ENCODE measurements around the gene GNAO1. TPM values are rescaled to one million over a fixed set of nuclear protein-coding genes. Genes with fewer than 3 reads are reported as not detected.

Gene GNAO1
- total RNA-seq, 1 donor from 2014 or later: 1.9 TPM

DNA sequence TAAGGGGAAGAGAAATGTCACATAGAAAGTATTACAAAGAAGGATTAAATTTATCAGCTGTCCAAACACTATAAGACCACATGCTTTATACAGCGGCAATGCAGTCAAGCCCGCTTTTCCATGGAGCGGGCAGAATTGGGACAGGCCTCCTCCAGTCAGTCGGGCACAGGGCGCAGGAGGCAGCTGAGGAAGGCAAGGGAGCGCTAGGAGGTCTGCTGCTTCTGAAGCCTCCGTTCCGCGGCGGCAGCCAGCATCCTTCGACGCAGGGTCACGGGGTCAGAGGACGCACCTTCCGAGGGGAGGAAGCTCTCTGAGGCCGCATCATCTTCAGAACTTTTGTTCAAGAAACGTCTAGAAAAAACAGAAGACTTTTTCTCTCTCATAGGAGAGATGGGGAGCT is 171.4 kb downstream of the GNAO1 start:
- H3F3A ChIP-seq (ENCODE audit: low read depth): peaks cover 7% of the 10 kb centered on the region
- H3K27me3 Mint-ChIP-seq (ENCODE audit: insufficient read depth, low read depth): no peaks in the 10 kb centered on the region
- TF ChIP-seq, protein P1, sequence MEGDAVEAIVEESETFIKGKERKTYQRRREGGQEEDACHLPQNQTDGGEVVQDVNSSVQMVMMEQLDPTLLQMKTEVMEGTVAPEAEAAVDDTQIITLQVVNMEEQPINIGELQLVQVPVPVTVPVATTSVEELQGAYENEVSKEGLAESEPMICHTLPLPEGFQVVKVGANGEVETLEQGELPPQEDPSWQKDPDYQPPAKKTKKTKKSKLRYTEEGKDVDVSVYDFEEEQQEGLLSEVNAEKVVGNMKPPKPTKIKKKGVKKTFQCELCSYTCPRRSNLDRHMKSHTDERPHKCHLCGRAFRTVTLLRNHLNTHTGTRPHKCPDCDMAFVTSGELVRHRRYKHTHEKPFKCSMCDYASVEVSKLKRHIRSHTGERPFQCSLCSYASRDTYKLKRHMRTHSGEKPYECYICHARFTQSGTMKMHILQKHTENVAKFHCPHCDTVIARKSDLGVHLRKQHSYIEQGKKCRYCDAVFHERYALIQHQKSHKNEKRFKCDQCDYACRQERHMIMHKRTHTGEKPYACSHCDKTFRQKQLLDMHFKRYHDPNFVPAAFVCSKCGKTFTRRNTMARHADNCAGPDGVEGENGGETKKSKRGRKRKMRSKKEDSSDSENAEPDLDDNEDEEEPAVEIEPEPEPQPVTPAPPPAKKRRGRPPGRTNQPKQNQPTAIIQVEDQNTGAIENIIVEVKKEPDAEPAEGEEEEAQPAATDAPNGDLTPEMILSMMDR (IDR thresholded peaks at IDR 0.05): no peak
- TF ChIP-seq EZH2phosphoT487 (IDR thresholded peaks at IDR 0.05) (no peak), EZH2 (IDR thresholded peaks at IDR 0.05) (no peak)
- no peaks in the 10 kb centered on the region for H3K36me3 ChIP-seq
- peaks cover 15% of the 10 kb centered on the region for H3K36me3 Mint-ChIP-seq
- no peaks in the 10 kb centered on the region for H3K79me2 ChIP-seq (ENCODE audit: low read depth)
- no peaks in the 10 kb centered on the region for H3K27me3 ChIP-seq
- H3K4me3 Mint-ChIP-seq: no peak overlapping the region
- H3K4me2 ChIP-seq: no peak overlapping the region
- H3K4me3 ChIP-seq: no peak overlapping the region
- peaks cover 12% of the 10 kb centered on the region for H3K4me1 Mint-ChIP-seq
- no peak overlapping the region for H3K27ac ChIP-seq
- peaks cover 18% of the 10 kb centered on the region for H3K4me1 ChIP-seq
- H3K27ac Mint-ChIP-seq: no peak overlapping the region
- no peak overlapping the region for H3K9ac ChIP-seq
- no peak for DNase-seq (ENCODE audit: low spot score)
- no peaks in the 10 kb centered on the region for H3K9me3 Mint-ChIP-seq
- no peaks in the 10 kb centered on the region for H4K20me1 ChIP-seq (ENCODE audit: low read depth)
- H2AFZ ChIP-seq (replicated peaks): no peak overlapping the region
- H3K9me3 ChIP-seq (ENCODE audit: low read depth): no peaks in the 10 kb centered on the region

DNA sequence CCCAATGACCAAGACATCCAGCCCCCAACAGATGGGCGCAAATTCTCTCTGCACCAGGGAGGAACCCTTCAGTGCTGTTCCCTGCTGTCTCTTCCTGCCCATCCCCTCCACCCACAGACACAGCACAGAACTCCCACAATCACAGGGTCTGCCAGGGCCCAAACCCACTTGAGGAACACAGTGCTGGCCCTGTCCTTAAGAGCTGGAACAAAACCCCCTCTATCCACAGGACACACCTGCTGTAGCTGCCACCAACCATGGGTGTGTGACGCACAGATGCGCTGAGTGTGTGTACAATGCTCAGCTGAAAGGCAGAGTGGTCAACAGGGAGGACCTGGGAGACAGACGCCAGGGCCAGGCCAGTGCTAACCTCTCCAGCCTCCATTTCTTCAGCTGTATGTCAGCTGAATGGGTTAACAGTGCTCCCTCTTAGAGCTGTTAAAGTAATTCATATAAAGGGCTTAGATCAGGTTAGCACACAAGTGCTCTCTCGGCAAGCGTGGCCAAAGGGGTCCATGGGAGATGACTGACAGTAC is 172.0 kb downstream of the GNAO1 start:
- Histone ChIP-seq H3K36me3 (no peaks in the 10 kb centered on the region), H3K27ac (no peak overlapping the region)
- peaks cover 7% of the 10 kb centered on the region for H3K4me1 Mint-ChIP-seq

DNA sequence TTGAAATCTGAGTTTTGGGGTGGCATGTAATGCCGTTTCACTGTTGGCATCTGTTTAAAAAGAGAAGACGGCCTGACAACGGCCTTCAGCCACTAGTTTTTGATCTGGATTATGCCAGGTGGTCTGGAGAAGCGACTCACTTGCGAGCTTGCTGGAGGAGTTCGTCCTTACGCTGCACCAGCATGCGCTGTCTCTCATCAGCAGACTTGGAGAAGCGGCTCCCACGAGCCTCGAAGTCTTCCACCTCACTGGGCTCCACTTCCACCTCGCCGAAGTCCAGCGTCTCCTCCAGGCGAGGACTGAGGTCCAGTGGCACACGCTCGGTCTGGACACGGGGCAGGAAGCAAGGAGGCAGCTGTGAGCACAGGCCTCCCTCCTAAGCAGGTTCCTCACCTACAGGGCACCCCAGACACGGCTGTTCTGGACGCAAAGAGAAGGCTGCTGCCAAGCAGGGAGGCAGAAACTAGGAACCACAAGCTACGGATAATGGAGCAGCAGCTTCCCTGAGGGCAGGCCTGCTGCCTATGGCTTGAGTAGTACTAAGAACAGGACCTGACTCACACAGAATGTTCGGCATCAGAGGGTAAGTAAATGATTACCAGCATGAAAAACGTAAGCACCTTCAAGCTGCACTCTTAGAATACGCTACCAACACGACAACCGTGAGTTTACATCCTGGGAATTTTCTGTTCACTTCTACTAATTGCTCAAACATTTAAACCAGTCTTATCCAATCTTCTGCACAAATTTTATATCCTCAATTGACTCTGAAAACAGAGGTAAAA is 172.7 kb downstream of the GNAO1 start:
- Histone ChIP-seq H3K4me3 (no peak overlapping the region), H2AFZ (replicated peaks) (no peak overlapping the region), H3F3A (ENCODE audit: low read depth) (no peaks in the 10 kb centered on the region), H3K4me2 (no peak overlapping the region), H3K79me2 (ENCODE audit: low read depth) (no peaks in the 10 kb centered on the region), H3K27me3 (no peaks in the 10 kb centered on the region), H3K9ac (no peak overlapping the region), H3K4me1 (peaks cover 5% of the 10 kb centered on the region), H3K9me3 (ENCODE audit: low read depth) (no peaks in the 10 kb centered on the region), H3K36me3 (no peaks in the 10 kb centered on the region), H4K20me1 (ENCODE audit: low read depth) (no peaks in the 10 kb centered on the region), H3K27ac (no peak overlapping the region)
- Mint-ChIP-seq H3K27ac (no peak overlapping the region), H3K36me3 (peaks cover 23% of the 10 kb centered on the region), H3K9me3 (no peaks in the 10 kb centered on the region), H3K27me3 (ENCODE audit: insufficient read depth, low read depth) (peaks cover 2% of the 10 kb centered on the region), H3K4me1 (peaks cover 2% of the 10 kb centered on the region), H3K4me3 (no peak overlapping the region)
- TF ChIP-seq EZH2phosphoT487 (IDR thresholded peaks at IDR 0.05): no peak
- DNase-seq (ENCODE audit: low spot score): no peak

More for the DNA sequence above, 172.0 kb downstream of the GNAO1 start:
- peaks cover 17% of the 10 kb centered on the region for H3K36me3 Mint-ChIP-seq
- no peaks in the 10 kb centered on the region for H3K9me3 ChIP-seq (ENCODE audit: low read depth)
- no peak for DNase-seq (ENCODE audit: low spot score)
- no peak overlapping the region for H3K27ac Mint-ChIP-seq
- H3K9ac ChIP-seq: no peak overlapping the region
- no peak overlapping the region for H3K4me3 ChIP-seq
- H3K27me3 Mint-ChIP-seq (ENCODE audit: insufficient read depth, low read depth): no peaks in the 10 kb centered on the region
- no peaks in the 10 kb centered on the region for H3K79me2 ChIP-seq (ENCODE audit: low read depth)
- TF ChIP-seq EZH2phosphoT487 (IDR thresholded peaks at IDR 0.05): no peak
- TF ChIP-seq, protein P1 (IDR thresholded peaks at IDR 0.05): no peak
- no peak for TF ChIP-seq EZH2 (IDR thresholded peaks at IDR 0.05)
- no peaks in the 10 kb centered on the region for H3K9me3 Mint-ChIP-seq
- H3K4me3 Mint-ChIP-seq: no peak overlapping the region
- no peak overlapping the region for H3K4me2 ChIP-seq
- H2AFZ ChIP-seq (replicated peaks): no peak overlapping the region
- no peaks in the 10 kb centered on the region for H3K27me3 ChIP-seq
- H4K20me1 ChIP-seq (ENCODE audit: low read depth): no peaks in the 10 kb centered on the region
- peaks cover 12% of the 10 kb centered on the region for H3K4me1 ChIP-seq
- peaks cover 4% of the 10 kb centered on the region for H3F3A ChIP-seq (ENCODE audit: low read depth)

DNA sequence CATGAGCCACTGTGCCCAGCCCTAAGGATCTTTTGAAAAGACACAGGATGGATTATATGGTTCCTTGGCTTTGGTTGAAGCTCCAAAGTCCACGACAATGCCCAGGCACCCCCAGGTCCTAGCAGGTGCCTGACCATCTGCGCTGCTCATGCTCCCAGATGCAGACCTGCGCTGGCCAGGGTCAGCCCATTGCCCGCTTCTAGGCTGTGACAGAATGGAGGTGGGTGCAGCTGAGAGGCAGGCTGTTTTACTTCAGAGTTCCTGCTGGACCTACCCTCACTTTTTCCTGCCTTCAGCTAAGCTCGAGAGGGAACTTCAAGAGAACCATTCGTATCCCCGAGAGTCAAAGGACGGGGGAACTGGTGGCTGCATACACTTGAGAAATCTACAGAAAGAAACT is 173.6 kb downstream of the GNAO1 start:
- no peaks in the 10 kb centered on the region for H3K36me3 ChIP-seq
- H3K36me3 Mint-ChIP-seq: peaks cover 26% of the 10 kb centered on the region

More for the DNA sequence above, 173.6 kb downstream of the GNAO1 start:
- DNase-seq (ENCODE audit: low spot score): no peak
- no peaks in the 10 kb centered on the region for H4K20me1 ChIP-seq (ENCODE audit: low read depth)
- no peaks in the 10 kb centered on the region for H3K4me1 ChIP-seq
- H3K27ac ChIP-seq: no peak overlapping the region
- no peaks in the 10 kb centered on the region for H3K27me3 ChIP-seq
- H3K27ac Mint-ChIP-seq: no peak overlapping the region
- no peak overlapping the region for H2AFZ ChIP-seq (replicated peaks)
- no peaks in the 10 kb centered on the region for H3K4me1 Mint-ChIP-seq
- H3K9me3 ChIP-seq (ENCODE audit: low read depth): no peaks in the 10 kb centered on the region
- no peaks in the 10 kb centered on the region for H3K79me2 ChIP-seq (ENCODE audit: low read depth)
- H3F3A ChIP-seq (ENCODE audit: low read depth): no peaks in the 10 kb centered on the region
- H3K4me2 ChIP-seq: no peak overlapping the region
- no peak overlapping the region for H3K4me3 Mint-ChIP-seq
- peaks cover 2% of the 10 kb centered on the region for H3K27me3 Mint-ChIP-seq (ENCODE audit: insufficient read depth, low read depth)
- no peak overlapping the region for H3K9ac ChIP-seq
- no peaks in the 10 kb centered on the region for H3K9me3 Mint-ChIP-seq
- no peak for TF ChIP-seq EZH2phosphoT487 (IDR thresholded peaks at IDR 0.05)
- no peak for TF ChIP-seq EZH2 (IDR thresholded peaks at IDR 0.05)
- TF ChIP-seq, protein P1 (IDR thresholded peaks at IDR 0.05): no peak
- H3K4me3 ChIP-seq: no peak overlapping the region

Data from neural progenitor cell (in vitro differentiated cells).